ENCODE data around the gene AIFM2. TPM values are rescaled to one million over a fixed set of nuclear protein-coding genes. Genes with fewer than 3 reads are reported as not detected.

The AIFM2 gene
- total and polyA plus RNA-seq, 9 of the 15 experiments (the other 6 are each of a cell fraction or from before 2014, with no cell fraction given), result 2.7 to 14.1 (median 9.2) TPM

DNA sequence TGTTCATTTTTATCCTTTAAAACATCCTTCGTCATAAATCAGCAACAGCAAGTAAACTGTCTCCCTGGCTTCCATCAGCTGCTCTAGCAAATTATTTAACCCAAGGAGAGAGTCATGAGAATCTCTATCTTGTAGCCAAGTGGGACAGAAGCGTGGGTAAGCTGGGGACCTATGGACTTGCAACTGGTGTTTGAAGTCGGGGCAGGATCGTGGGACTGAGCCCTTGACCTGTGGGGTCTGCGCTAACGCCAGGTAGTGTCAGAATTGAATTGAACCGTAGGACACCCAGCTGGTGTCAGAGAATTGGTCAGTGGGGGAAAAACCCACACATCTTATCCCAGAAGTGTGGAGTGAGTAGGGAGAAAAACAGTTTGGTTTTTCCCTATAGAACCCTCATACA, 13.4 kb downstream of the AIFM2 start:
- ChIA-PET POLR2A (interaction anchor here (0.6 to 1.4 kb wide), 5 partner anchors 8 to 371 kb away, joined by 3 to 6 read pairs (median 3); no protein-coding TSS in a partner anchor), CTCF (ENCODE audit: low intra/inter-chr PET ratio) (interaction anchor here (0.6 kb wide), 1 partner anchor 150 kb away, joined by 3 read pairs; no protein-coding TSS in a partner anchor)
- no TSS peak for BruUV-seq (replicated peaks)
- intact Hi-C loops (cut with micrococcal nuclease) (no loop called here), in situ Hi-C loops (cut with MboI) (no loop called here)
- Histone ChIP-seq H3K27me3 (ENCODE audit: control insufficient read depth in 2 of 2, insufficient read depth in 2 of 2, low read length in 2 of 2) (no peaks in the 10 kb centered on the region; a peak in 1 of 5 replicates), H3K4me2 (ENCODE audit: insufficient read depth, low read length) (no peak overlapping the region), H3K79me2 (ENCODE audit: control insufficient read depth, insufficient read depth, low read length) (no peaks in the 10 kb centered on the region), H3K4me1 (replicated peaks in 1 of 2; ENCODE audit: control insufficient read depth in 2 of 2, insufficient read depth in 2 of 2, low read length in 2 of 2) (peaks cover 4 to 8% of the 10 kb centered on the region in 2 experiments; a peak in 4 of 5 replicates), H3K9me3 (replicated peaks; ENCODE audit: control insufficient read depth, insufficient read depth, low read depth, low read length) (no peaks in the 10 kb centered on the region), H3K27ac (ENCODE audit: extremely low read depth, low read depth, low read length) (no peak overlapping the region), H2AFZ (ENCODE audit: low read depth, low read length) (no peak overlapping the region), H3K9ac (ENCODE audit: insufficient read depth in 1 of 2, low read depth in 2 of 2, low read length in 2 of 2) (no peak overlapping the region), H3K36me3 (ENCODE audit: control insufficient read depth, insufficient read depth, low read length) (peaks cover 23% of the 10 kb centered on the region; the same call in 2 of the 3 replicates), H3K4me3 (no peak overlapping the region), H4K20me1 (replicated peaks; ENCODE audit: control insufficient read depth, insufficient read depth, low read length) (peaks cover 10% of the 10 kb centered on the region), H3K9me1 (ENCODE audit: control insufficient read depth, insufficient read depth, low read length) (peaks cover 4% of the 10 kb centered on the region)
- FAIRE-seq (no peak), DNase-seq (ENCODE audit: extremely low read depth in 1 of 4, low spot score in 3 of 4) (no peak), ATAC-seq (no peak)
- TF ChIP-seq NRF1 (conservative IDR thresholded peaks at IDR 0.05 in 1 of 2, IDR thresholded peaks at IDR 0.05 in 1 of 2), result no peak
- no peak for TF ChIP-seq MTF1 (CRISPR knock-in tag; IDR thresholded peaks at IDR 0.05; ENCODE audit: borderline replicate concordance)
- TF ChIP-seq RFX1 (IDR thresholded peaks at IDR 0.05), result no peak
- TF ChIP-seq, protein P1, sequence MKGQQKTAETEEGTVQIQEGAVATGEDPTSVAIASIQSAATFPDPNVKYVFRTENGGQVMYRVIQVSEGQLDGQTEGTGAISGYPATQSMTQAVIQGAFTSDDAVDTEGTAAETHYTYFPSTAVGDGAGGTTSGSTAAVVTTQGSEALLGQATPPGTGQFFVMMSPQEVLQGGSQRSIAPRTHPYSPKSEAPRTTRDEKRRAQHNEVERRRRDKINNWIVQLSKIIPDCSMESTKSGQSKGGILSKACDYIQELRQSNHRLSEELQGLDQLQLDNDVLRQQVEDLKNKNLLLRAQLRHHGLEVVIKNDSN (CRISPR knock-in tag; IDR thresholded peaks at IDR 0.05), result no peak
- no peak for TF ChIP-seq ZNF76 (CRISPR knock-in tag; IDR thresholded peaks at IDR 0.05; ENCODE audit: borderline replicate concordance)
- TF ChIP-seq, protein P2, sequence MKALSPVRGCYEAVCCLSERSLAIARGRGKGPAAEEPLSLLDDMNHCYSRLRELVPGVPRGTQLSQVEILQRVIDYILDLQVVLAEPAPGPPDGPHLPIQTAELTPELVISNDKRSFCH (CRISPR knock-in tag; IDR thresholded peaks at IDR 0.05), result no peak
- TF ChIP-seq, protein P2 (tag; IDR thresholded peaks at IDR 0.05), result no peak
- TF ChIP-seq HMGN3 (IDR thresholded peaks at IDR 0.05; ENCODE audit: borderline replicate concordance, extremely low read depth, insufficient read length, low read depth, low read length), result no peak
- no peak for TF ChIP-seq RFX5 (IDR thresholded peaks at IDR 0.05; ENCODE audit: low read depth, low read length)
- TF ChIP-seq, protein P3, sequence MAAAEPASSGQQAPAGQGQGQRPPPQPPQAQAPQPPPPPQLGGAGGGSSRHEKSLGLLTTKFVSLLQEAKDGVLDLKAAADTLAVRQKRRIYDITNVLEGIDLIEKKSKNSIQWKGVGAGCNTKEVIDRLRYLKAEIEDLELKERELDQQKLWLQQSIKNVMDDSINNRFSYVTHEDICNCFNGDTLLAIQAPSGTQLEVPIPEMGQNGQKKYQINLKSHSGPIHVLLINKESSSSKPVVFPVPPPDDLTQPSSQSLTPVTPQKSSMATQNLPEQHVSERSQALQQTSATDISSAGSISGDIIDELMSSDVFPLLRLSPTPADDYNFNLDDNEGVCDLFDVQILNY (CRISPR knock-in tag; IDR thresholded peaks at IDR 0.05), result no peak
- TF ChIP-seq SP2 (IDR thresholded peaks at IDR 0.05; ENCODE audit: extremely low read depth, low read depth, low read length, poor library complexity, severe bottlenecking), result no peak
- TF ChIP-seq POLR2AphosphoS2 (IDR thresholded peaks at IDR 0.05; ENCODE audit: low read length), result no peak
- 47% methylated on average over 7 of the region's 7 CpGs for WGBS (ENCODE audit: insufficient coverage, low coverage, missing lambda C conversion rate)
